Measurements from ENCODE around the gene WWOX. TPM values are rescaled to one million over a fixed set of nuclear protein-coding genes. Genes with fewer than 3 reads are reported as not detected.

The WWOX gene
- total and polyA plus RNA-seq, 2 of the 13 experiments (the other 11 are each of a cell fraction or from before 2014, with no cell fraction given), result 9.1 to 37.4 TPM

- POLR2A ChIA-PET, result no interaction called here
- CTCF ChIA-PET (ENCODE audit: low intra/inter-chr PET ratio, low total read pairs), result no interaction called here
Observed at GRCh38 chr16:78396673-78397072, 297.2 kb downstream of the WWOX start.

GRCh38 chr16:78399384-78399783 is 299.9 kb downstream of the WWOX start:
- ChIA-PET POLR2A (no interaction called here), CTCF (ENCODE audit: low intra/inter-chr PET ratio, low total read pairs) (no interaction called here)
- H3K4me1 ChIP-seq (ENCODE audit: insufficient read depth, low read length), result no peaks in the 10 kb centered on the region
- no peak overlapping the region for H3K4me2 ChIP-seq (ENCODE audit: low read depth, low read length)
- H3K27ac ChIP-seq (ENCODE audit: extremely low read length, insufficient read depth, low read length), result no peak overlapping the region
- H3K36me3 ChIP-seq (replicated peaks in 1 of 2; ENCODE audit: control insufficient read depth in 1 of 2, insufficient read depth in 2 of 2, low read length in 2 of 2), result no peaks in the 10 kb centered on the region
- H3K9me3 ChIP-seq (ENCODE audit: low read length), result no peaks in the 10 kb centered on the region
- no peak overlapping the region for H2AFZ ChIP-seq (ENCODE audit: low read length)
- no peak for FAIRE-seq
- ATAC-seq, result no peak
- TF ChIP-seq, protein P1, sequence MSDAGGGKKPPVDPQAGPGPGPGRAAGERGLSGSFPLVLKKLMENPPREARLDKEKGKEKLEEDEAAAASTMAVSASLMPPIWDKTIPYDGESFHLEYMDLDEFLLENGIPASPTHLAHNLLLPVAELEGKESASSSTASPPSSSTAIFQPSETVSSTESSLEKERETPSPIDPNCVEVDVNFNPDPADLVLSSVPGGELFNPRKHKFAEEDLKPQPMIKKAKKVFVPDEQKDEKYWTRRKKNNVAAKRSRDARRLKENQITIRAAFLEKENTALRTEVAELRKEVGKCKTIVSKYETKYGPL (CRISPR knock-in tag; IDR thresholded peaks at IDR 0.05), result no peak
- no peak for TF ChIP-seq ZNF674 (CRISPR knock-in tag; IDR thresholded peaks at IDR 0.05; ENCODE audit: low read depth)
- no peak for TF ChIP-seq STAT5B (CRISPR knock-in tag; IDR thresholded peaks at IDR 0.05)
- TF ChIP-seq, protein P2, sequence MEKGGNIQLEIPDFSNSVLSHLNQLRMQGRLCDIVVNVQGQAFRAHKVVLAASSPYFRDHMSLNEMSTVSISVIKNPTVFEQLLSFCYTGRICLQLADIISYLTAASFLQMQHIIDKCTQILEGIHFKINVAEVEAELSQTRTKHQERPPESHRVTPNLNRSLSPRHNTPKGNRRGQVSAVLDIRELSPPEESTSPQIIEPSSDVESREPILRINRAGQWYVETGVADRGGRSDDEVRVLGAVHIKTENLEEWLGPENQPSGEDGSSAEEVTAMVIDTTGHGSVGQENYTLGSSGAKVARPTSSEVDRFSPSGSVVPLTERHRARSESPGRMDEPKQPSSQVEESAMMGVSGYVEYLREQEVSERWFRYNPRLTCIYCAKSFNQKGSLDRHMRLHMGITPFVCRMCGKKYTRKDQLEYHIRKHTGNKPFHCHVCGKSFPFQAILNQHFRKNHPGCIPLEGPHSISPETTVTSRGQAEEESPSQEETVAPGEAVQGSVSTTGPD (CRISPR knock-in tag; IDR thresholded peaks at IDR 0.05), result no peak
- TF ChIP-seq, protein P3, sequence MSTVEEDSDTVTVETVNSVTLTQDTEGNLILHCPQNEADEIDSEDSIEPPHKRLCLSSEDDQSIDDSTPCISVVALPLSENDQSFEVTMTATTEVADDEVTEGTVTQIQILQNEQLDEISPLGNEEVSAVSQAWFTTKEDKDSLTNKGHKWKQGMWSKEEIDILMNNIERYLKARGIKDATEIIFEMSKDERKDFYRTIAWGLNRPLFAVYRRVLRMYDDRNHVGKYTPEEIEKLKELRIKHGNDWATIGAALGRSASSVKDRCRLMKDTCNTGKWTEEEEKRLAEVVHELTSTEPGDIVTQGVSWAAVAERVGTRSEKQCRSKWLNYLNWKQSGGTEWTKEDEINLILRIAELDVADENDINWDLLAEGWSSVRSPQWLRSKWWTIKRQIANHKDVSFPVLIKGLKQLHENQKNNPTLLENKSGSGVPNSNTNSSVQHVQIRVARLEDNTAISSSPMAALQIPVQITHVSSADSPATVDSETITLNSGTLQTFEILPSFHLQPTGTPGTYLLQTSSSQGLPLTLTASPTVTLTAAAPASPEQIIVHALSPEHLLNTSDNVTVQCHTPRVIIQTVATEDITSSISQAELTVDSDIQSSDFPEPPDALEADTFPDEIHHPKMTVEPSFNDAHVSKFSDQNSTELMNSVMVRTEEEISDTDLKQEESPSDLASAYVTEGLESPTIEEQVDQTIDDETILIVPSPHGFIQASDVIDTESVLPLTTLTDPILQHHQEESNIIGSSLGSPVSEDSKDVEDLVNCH (CRISPR knock-in tag; IDR thresholded peaks at IDR 0.05), result no peak
- TF ChIP-seq GRHL1 (CRISPR knock-in tag; conservative IDR thresholded peaks at IDR 0.05), result no peak
- TF ChIP-seq NAIF1 (CRISPR knock-in tag; IDR thresholded peaks at IDR 0.05; ENCODE audit: borderline replicate concordance), result no peak
- no peak for TF ChIP-seq ATM (IDR thresholded peaks at IDR 0.05; ENCODE audit: borderline replicate concordance)
- no peak for TF ChIP-seq MTF1 (CRISPR knock-in tag; IDR thresholded peaks at IDR 0.05)
- TF ChIP-seq HDAC1 (CRISPR knock-in tag; IDR thresholded peaks at IDR 0.05), result no peak
- H3K79me2 ChIP-seq (ENCODE audit: insufficient read depth, low read length), result no peaks in the 10 kb centered on the region
- H3K4me3 ChIP-seq (replicated peaks in 1 of 3; ENCODE audit: insufficient read depth in 1 of 3, low read depth in 2 of 3, low read length in 3 of 3), result no peak overlapping the region
- intact Hi-C loops (cut with micrococcal nuclease; ENCODE audit: unreplicated experiment), result no loop called here
- no peaks in the 10 kb centered on the region for H4K20me1 ChIP-seq (ENCODE audit: insufficient read depth, low read length)
- no peak overlapping the region for H3K9ac ChIP-seq (ENCODE audit: insufficient read depth, low read depth, low read length)
- no TSS peak for BruUV-seq (replicated peaks)
- no peaks in the 10 kb centered on the region for H3K27me3 ChIP-seq (ENCODE audit: control insufficient read depth in 1 of 2, insufficient read depth in 2 of 2, low read length in 2 of 2)
- DNase-seq (ENCODE audit: low spot score), result no peak
- 89% methylated on average over 5 of the region's 5 CpGs for WGBS (ENCODE audit: low lambda C conversion rate)
- in situ Hi-C loops (cut with HindIII; ENCODE audit: extremely low pct_ligation_motif_present, low pct_unique_long_range_greater_than_20kb), result no loop called here

More at GRCh38 chr16:78396673-78397072, 297.2 kb downstream of the WWOX start:
- intact Hi-C loops (cut with micrococcal nuclease; ENCODE audit: unreplicated experiment), result no loop called here
- ATAC-seq (no peak), FAIRE-seq (no peak), DNase-seq (ENCODE audit: low spot score) (no peak)
- no peak overlapping the region for H3K4me2 ChIP-seq (ENCODE audit: low read depth, low read length)
- no peaks in the 10 kb centered on the region for H4K20me1 ChIP-seq (ENCODE audit: insufficient read depth, low read length)
- 97% methylated on average over 4 of the region's 4 CpGs for WGBS (ENCODE audit: low lambda C conversion rate)
- no peak for TF ChIP-seq SP2 (CRISPR knock-in tag; IDR thresholded peaks at IDR 0.05)
- H3K4me1 ChIP-seq (ENCODE audit: insufficient read depth, low read length), result no peaks in the 10 kb centered on the region
- peaks cover 10% of the 10 kb centered on the region for H3K9me3 ChIP-seq (ENCODE audit: low read length)
- no peak overlapping the region for H3K27ac ChIP-seq (ENCODE audit: extremely low read length, insufficient read depth, low read length)
- no peaks in the 10 kb centered on the region for H3K79me2 ChIP-seq (ENCODE audit: insufficient read depth, low read length)
- H3K9ac ChIP-seq (ENCODE audit: insufficient read depth, low read depth, low read length), result no peak overlapping the region
- no TSS peak for BruUV-seq (replicated peaks)
- no peaks in the 10 kb centered on the region for H3K36me3 ChIP-seq (replicated peaks in 1 of 2; ENCODE audit: control insufficient read depth in 1 of 2, insufficient read depth in 2 of 2, low read length in 2 of 2)
- H3K4me3 ChIP-seq (replicated peaks in 1 of 3; ENCODE audit: insufficient read depth in 1 of 3, low read depth in 2 of 3, low read length in 3 of 3), result no peak overlapping the region
- in situ Hi-C loops (cut with HindIII; ENCODE audit: extremely low pct_ligation_motif_present, low pct_unique_long_range_greater_than_20kb), result no loop called here
- no peaks in the 10 kb centered on the region for H3K27me3 ChIP-seq (ENCODE audit: control insufficient read depth in 1 of 2, insufficient read depth in 2 of 2, low read length in 2 of 2)
- H2AFZ ChIP-seq (ENCODE audit: low read length), result no peak overlapping the region
